ENCODE measurements around the gene FSIP1.
A peak's percentile ranks its signal among the peaks of the same experiment; 100 is the strongest.

Gene FSIP1

GRCh38 chr15:39761006-39761405 lies 21.6 kb downstream of the FSIP1 start:
- ChIA-PET POLR2A (no interaction called here), CTCF (interaction anchor here (1.2 kb wide), 1 partner anchor 75 kb away, joined by 7 read pairs; no protein-coding TSS in a partner anchor)
- TF ChIP-seq CTCF (IDR thresholded peaks at IDR 0.05; ENCODE audit: control extremely low read depth, extremely low read depth, low read depth, missing control alignments), result no peak
- DNase-seq (ENCODE audit: extremely low spot score), result no peak

- CTCF ChIA-PET, result interaction anchor here (0.8 to 4.8 kb wide), 51 partner anchors 9 to 1761 kb away, joined by 3 to 53 read pairs (median 4); partner anchors contain the start of genes FAM98B, FSIP1 and THBS1
- TF ChIP-seq CTCF (IDR thresholded peaks at IDR 0.05; ENCODE audit: control extremely low read depth, extremely low read depth, low read depth, missing control alignments), result peak; percentile 73
- DNase-seq (ENCODE audit: extremely low spot score), result no peak
- POLR2A ChIA-PET, result no interaction called here
Observed at GRCh38 chr15:39756806-39757522, 25.7 kb downstream of the FSIP1 start.

- POLR2A ChIA-PET, result no interaction called here
- DNase-seq (ENCODE audit: extremely low spot score), result no peak
- no peak for TF ChIP-seq CTCF (IDR thresholded peaks at IDR 0.05; ENCODE audit: control extremely low read depth, extremely low read depth, low read depth, missing control alignments)
- CTCF ChIA-PET, result no interaction called here
Observed at GRCh38 chr15:39752991-39753390, 29.6 kb downstream of the FSIP1 start.

GRCh38 chr15:39752246-39752645 lies 30.4 kb downstream of the FSIP1 start:
- TF ChIP-seq CTCF (IDR thresholded peaks at IDR 0.05; ENCODE audit: control extremely low read depth, extremely low read depth, low read depth, missing control alignments), result no peak
- ChIA-PET CTCF (no interaction called here), POLR2A (no interaction called here)
- DNase-seq (ENCODE audit: extremely low spot score), result no peak

GRCh38 chr15:39748276-39748675 lies 34.4 kb downstream of the FSIP1 start:
- CTCF ChIA-PET, result interaction anchor here (1.1 to 1.4 kb wide), 2 partner anchors 9 to 10 kb away, joined by 4 to 6 read pairs; no protein-coding TSS in a partner anchor
- POLR2A ChIA-PET, result no interaction called here
- DNase-seq (ENCODE audit: extremely low spot score), result no peak
- no peak for TF ChIP-seq CTCF (IDR thresholded peaks at IDR 0.05; ENCODE audit: control extremely low read depth, extremely low read depth, low read depth, missing control alignments)

- TF ChIP-seq CTCF (IDR thresholded peaks at IDR 0.05; ENCODE audit: control extremely low read depth, extremely low read depth, low read depth, missing control alignments), result no peak
- CTCF ChIA-PET, result interaction anchor here (1.4 kb wide), 1 partner anchor 10 kb away, joined by 6 read pairs; no protein-coding TSS in a partner anchor
- no peak for DNase-seq (ENCODE audit: extremely low spot score)
- POLR2A ChIA-PET, result no interaction called here
Observed at GRCh38 chr15:39747326-39747725, 35.3 kb downstream of the FSIP1 start.
